Measurements from ENCODE around the gene BARHL1. TPM values are rescaled to one million over a fixed set of nuclear protein-coding genes. Genes with fewer than 3 reads are reported as not detected.

The BARHL1 gene
- polyA plus RNA-seq, 1 of the 3 experiments (the other 2 are of a cell fraction): not detected

DNA sequence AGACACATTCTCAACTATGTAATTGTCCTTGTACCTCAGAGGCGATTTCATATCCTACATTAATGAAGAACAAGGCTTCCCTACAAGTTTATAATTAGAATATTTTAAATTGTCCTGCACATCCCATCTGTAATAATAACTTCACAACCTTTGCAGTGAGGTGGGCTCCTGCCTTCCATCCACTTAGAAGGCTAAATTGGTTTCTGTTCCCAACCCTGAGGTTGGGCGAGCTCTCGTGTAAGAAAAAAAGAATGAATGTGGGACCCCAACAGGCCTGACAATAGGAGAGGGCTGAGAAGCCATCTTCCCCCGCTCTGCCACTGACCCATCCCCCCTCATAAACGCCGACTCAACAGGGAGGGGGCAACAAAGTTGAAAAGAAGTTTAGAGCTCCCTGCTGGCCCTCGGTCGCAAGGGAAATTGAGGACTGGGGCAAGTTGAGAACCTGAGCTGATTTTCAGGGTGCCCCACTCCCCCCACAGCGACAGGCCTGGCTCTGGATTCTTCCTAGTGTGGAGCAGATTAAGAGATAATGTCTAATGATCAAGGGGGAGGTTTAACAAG is 9.4 kb downstream of the BARHL1 start:
- Histone ChIP-seq H3K9me2 (no peaks in the 10 kb centered on the region), H3K4me2 (no peak overlapping the region), H4K20me1 (ENCODE audit: insufficient read depth) (peaks cover 30% of the 10 kb centered on the region), H3K36me3 (replicated peaks in 1 of 2; ENCODE audit: control insufficient read depth in 1 of 2, insufficient read depth in 2 of 2, low read length in 1 of 2) (peaks cover 0 to 36% of the 10 kb centered on the region in 2 experiments), H3K27me3 (ENCODE audit: insufficient read depth) (peaks cover 38% of the 10 kb centered on the region), H3F3A (replicated peaks; ENCODE audit: insufficient read depth) (peaks cover 3% of the 10 kb centered on the region), H3K9ac (no peak overlapping the region), H3K4me3 (ENCODE audit: low read depth in 2 of 2, low read length in 1 of 2) (no peak overlapping the region), H3K9me3 (no peaks in the 10 kb centered on the region), H2AFZ (ENCODE audit: low read depth) (no peak overlapping the region), H3K27ac (ENCODE audit: low read depth in 2 of 2, low read length in 1 of 2) (no peak overlapping the region), H3K79me2 (ENCODE audit: insufficient read depth) (no peaks in the 10 kb centered on the region), H3K4me1 (ENCODE audit: control insufficient read depth in 1 of 2, insufficient read depth in 2 of 2, low read depth in 1 of 2, low read length in 1 of 2) (no peaks in the 10 kb centered on the region; a peak in 1 of 4 replicates)
- CTCF ChIA-PET: no interaction called here
- 95% methylated on average over 9 of the region's 9 CpGs for WGBS (ENCODE audit: low lambda C conversion rate)
- POLR2A ChIA-PET: no interaction called here
- no peak for DNase-seq
- TF ChIP-seq, protein P1, sequence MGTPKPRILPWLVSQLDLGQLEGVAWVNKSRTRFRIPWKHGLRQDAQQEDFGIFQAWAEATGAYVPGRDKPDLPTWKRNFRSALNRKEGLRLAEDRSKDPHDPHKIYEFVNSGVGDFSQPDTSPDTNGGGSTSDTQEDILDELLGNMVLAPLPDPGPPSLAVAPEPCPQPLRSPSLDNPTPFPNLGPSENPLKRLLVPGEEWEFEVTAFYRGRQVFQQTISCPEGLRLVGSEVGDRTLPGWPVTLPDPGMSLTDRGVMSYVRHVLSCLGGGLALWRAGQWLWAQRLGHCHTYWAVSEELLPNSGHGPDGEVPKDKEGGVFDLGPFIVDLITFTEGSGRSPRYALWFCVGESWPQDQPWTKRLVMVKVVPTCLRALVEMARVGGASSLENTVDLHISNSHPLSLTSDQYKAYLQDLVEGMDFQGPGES (IDR thresholded peaks at IDR 0.05; ENCODE audit: low read depth, low read length): no peak
- TF ChIP-seq RCOR1 (IDR thresholded peaks at IDR 0.05; ENCODE audit: low read length): no peak
- TF ChIP-seq YY1 (IDR thresholded peaks at IDR 0.05; ENCODE audit: low read depth): no peak
- TF ChIP-seq ELF1 (IDR thresholded peaks at IDR 0.05): no peak
- no peak for TF ChIP-seq RAD21 (IDR thresholded peaks at IDR 0.05; ENCODE audit: low read length)
- no peak for TF ChIP-seq EP300 (IDR thresholded peaks at IDR 0.05; ENCODE audit: borderline replicate concordance in 1 of 2, low read depth in 1 of 2, low read length in 1 of 2)
- TF ChIP-seq JUND (IDR thresholded peaks at IDR 0.05): no peak
- TF ChIP-seq EZH2phosphoT487 (IDR thresholded peaks at IDR 0.05; ENCODE audit: borderline replicate concordance, low read depth): no peak
- TF ChIP-seq, protein P2, sequence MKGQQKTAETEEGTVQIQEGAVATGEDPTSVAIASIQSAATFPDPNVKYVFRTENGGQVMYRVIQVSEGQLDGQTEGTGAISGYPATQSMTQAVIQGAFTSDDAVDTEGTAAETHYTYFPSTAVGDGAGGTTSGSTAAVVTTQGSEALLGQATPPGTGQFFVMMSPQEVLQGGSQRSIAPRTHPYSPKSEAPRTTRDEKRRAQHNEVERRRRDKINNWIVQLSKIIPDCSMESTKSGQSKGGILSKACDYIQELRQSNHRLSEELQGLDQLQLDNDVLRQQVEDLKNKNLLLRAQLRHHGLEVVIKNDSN (IDR thresholded peaks at IDR 0.05; ENCODE audit: borderline replicate concordance, low read depth): no peak
- TF ChIP-seq FOXJ3 (CRISPR knock-in tag; IDR thresholded peaks at IDR 0.05): no peak
- TF ChIP-seq, protein P3, sequence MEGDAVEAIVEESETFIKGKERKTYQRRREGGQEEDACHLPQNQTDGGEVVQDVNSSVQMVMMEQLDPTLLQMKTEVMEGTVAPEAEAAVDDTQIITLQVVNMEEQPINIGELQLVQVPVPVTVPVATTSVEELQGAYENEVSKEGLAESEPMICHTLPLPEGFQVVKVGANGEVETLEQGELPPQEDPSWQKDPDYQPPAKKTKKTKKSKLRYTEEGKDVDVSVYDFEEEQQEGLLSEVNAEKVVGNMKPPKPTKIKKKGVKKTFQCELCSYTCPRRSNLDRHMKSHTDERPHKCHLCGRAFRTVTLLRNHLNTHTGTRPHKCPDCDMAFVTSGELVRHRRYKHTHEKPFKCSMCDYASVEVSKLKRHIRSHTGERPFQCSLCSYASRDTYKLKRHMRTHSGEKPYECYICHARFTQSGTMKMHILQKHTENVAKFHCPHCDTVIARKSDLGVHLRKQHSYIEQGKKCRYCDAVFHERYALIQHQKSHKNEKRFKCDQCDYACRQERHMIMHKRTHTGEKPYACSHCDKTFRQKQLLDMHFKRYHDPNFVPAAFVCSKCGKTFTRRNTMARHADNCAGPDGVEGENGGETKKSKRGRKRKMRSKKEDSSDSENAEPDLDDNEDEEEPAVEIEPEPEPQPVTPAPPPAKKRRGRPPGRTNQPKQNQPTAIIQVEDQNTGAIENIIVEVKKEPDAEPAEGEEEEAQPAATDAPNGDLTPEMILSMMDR (IDR thresholded peaks at IDR 0.05): no peak
- no peak for TF ChIP-seq TCF12 (IDR thresholded peaks at IDR 0.05)
- no peak for TF ChIP-seq GATA2 (CRISPR knock-in tag; IDR thresholded peaks at IDR 0.05)

DNA sequence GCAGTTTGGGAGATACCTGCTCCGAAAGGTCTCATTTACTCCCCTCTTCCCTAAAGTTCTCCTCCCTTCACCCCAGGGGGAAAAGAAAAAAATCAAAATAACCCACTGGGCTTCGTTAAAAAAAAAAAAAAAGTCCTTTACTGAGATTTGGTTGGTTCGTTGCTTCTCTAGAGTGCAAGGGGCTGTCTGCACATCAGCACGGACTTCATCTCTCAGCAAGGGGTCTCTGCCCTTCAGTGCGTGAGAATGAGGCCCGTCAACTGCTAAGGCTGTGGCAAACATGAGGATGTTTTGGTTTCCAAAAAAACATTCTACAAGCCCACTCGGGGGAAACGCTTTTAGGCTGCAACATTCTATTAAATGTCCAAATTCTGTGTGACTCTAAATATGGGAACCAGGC is 10.0 kb downstream of the BARHL1 start:
- WGBS (ENCODE audit: low lambda C conversion rate): 92% methylated on average over 8 of the region's 8 CpGs
- Histone ChIP-seq H2AFZ (ENCODE audit: low read depth) (no peak overlapping the region), H3K9me3 (no peaks in the 10 kb centered on the region), H3K4me1 (ENCODE audit: control insufficient read depth in 1 of 2, insufficient read depth in 2 of 2, low read depth in 1 of 2, low read length in 1 of 2) (no peaks in the 10 kb centered on the region; a peak in 1 of 4 replicates), H4K20me1 (ENCODE audit: insufficient read depth) (peaks cover 28% of the 10 kb centered on the region), H3K27me3 (ENCODE audit: insufficient read depth) (peaks cover 32% of the 10 kb centered on the region), H3K9ac (no peak overlapping the region), H3K4me3 (ENCODE audit: low read depth in 2 of 2, low read length in 1 of 2) (no peak overlapping the region), H3K27ac (ENCODE audit: low read depth in 2 of 2, low read length in 1 of 2) (no peak overlapping the region), H3K9me2 (no peaks in the 10 kb centered on the region), H3K79me2 (ENCODE audit: insufficient read depth) (no peaks in the 10 kb centered on the region), H3K36me3 (replicated peaks in 1 of 2; ENCODE audit: control insufficient read depth in 1 of 2, insufficient read depth in 2 of 2, low read length in 1 of 2) (peaks cover 0 to 41% of the 10 kb centered on the region in 2 experiments), H3F3A (replicated peaks; ENCODE audit: insufficient read depth) (peaks cover 3% of the 10 kb centered on the region), H3K4me2 (no peak overlapping the region)
- CTCF ChIA-PET: no interaction called here
- POLR2A ChIA-PET: no interaction called here
- no peak for DNase-seq
- TF ChIP-seq MEF2A (IDR thresholded peaks at IDR 0.05; ENCODE audit: borderline replicate concordance, low read depth) (no peak), RCOR1 (IDR thresholded peaks at IDR 0.05; ENCODE audit: low read length) (no peak), MXI1 (IDR thresholded peaks at IDR 0.05; ENCODE audit: low read depth, low read length) (no peak)
- TF ChIP-seq, protein P3 (IDR thresholded peaks at IDR 0.05): no peak
- TF ChIP-seq, protein P4, sequence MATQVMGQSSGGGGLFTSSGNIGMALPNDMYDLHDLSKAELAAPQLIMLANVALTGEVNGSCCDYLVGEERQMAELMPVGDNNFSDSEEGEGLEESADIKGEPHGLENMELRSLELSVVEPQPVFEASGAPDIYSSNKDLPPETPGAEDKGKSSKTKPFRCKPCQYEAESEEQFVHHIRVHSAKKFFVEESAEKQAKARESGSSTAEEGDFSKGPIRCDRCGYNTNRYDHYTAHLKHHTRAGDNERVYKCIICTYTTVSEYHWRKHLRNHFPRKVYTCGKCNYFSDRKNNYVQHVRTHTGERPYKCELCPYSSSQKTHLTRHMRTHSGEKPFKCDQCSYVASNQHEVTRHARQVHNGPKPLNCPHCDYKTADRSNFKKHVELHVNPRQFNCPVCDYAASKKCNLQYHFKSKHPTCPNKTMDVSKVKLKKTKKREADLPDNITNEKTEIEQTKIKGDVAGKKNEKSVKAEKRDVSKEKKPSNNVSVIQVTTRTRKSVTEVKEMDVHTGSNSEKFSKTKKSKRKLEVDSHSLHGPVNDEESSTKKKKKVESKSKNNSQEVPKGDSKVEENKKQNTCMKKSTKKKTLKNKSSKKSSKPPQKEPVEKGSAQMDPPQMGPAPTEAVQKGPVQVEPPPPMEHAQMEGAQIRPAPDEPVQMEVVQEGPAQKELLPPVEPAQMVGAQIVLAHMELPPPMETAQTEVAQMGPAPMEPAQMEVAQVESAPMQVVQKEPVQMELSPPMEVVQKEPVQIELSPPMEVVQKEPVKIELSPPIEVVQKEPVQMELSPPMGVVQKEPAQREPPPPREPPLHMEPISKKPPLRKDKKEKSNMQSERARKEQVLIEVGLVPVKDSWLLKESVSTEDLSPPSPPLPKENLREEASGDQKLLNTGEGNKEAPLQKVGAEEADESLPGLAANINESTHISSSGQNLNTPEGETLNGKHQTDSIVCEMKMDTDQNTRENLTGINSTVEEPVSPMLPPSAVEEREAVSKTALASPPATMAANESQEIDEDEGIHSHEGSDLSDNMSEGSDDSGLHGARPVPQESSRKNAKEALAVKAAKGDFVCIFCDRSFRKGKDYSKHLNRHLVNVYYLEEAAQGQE (IDR thresholded peaks at IDR 0.05; ENCODE audit: low read depth, low read length): no peak
- TF ChIP-seq, protein P5, sequence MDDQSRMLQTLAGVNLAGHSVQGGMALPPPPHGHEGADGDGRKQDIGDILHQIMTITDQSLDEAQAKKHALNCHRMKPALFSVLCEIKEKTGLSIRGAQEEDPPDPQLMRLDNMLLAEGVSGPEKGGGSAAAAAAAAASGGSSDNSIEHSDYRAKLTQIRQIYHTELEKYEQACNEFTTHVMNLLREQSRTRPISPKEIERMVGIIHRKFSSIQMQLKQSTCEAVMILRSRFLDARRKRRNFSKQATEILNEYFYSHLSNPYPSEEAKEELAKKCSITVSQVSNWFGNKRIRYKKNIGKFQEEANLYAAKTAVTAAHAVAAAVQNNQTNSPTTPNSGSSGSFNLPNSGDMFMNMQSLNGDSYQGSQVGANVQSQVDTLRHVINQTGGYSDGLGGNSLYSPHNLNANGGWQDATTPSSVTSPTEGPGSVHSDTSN (IDR thresholded peaks at IDR 0.05): no peak

Data from SK-N-SH (cell line).